Kidney glomerular epithelial cell (primary cell): ENCODE results near the gene ZCWPW1.
A peak's percentile ranks its signal among the peaks of the same experiment; 100 is the strongest.
"Not testable (repeated sequence)": the region's sequence is repeated elsewhere in the genome, so short reads cannot be mapped to it uniquely, and the experiment has no call there.

ENCODE experiments used
- DNase-seq: peaks from one replicate; lab custom pipeline; 2025; lab: John Stamatoyannopoulos, UW

ZCWPW1 gene

GRCh38 chr7:100456562-100456961, 28.1 kb upstream of the ZCWPW1 start:
- no peak for DNase-seq

GRCh38 chr7:100455206-100455605, 26.7 kb upstream of the ZCWPW1 start:
- DNase-seq = no peak

GRCh38 chr7:100453854-100454253, 25.4 kb upstream of the ZCWPW1 start:
- not testable (repeated sequence) for DNase-seq

GRCh38 chr7:100452513-100452912, 24.0 kb upstream of the ZCWPW1 start:
- DNase-seq = no peak

- no peak for DNase-seq
Measured at GRCh38 chr7:100449190-100449795, 20.8 kb upstream of the ZCWPW1 start.

- not testable (repeated sequence) for DNase-seq
Measured at GRCh38 chr7:100447363-100447762, 18.9 kb upstream of the ZCWPW1 start.

GRCh38 chr7:100446040-100446439, 17.5 kb upstream of the ZCWPW1 start:
- DNase-seq = no peak

GRCh38 chr7:100444311-100445278, 16.1 kb upstream of the ZCWPW1 start:
- DNase-seq = peak; percentile 27

- no peak for DNase-seq
Measured at GRCh38 chr7:100443096-100443840, 14.8 kb upstream of the ZCWPW1 start.

- DNase-seq = no peak
Measured at GRCh38 chr7:100441641-100442535, 13.4 kb upstream of the ZCWPW1 start.

GRCh38 chr7:100439244-100439643, 10.7 kb upstream of the ZCWPW1 start:
- not testable (repeated sequence) for DNase-seq

GRCh38 chr7:100438731-100439130, 10.2 kb upstream of the ZCWPW1 start:
- not testable (repeated sequence) for DNase-seq

GRCh38 chr7:100438172-100438571, 9.7 kb upstream of the ZCWPW1 start:
- no peak for DNase-seq

- no peak for DNase-seq
Measured at GRCh38 chr7:100437150-100438100, 8.9 kb upstream of the ZCWPW1 start.

- no peak for DNase-seq
Measured at GRCh38 chr7:100435401-100436304, 7.2 kb upstream of the ZCWPW1 start.

GRCh38 chr7:100434297-100435144, 6.0 kb upstream of the ZCWPW1 start:
- DNase-seq = no peak

- no peak for DNase-seq
Measured at GRCh38 chr7:100433592-100434296, 5.2 kb upstream of the ZCWPW1 start.

GRCh38 chr7:100433276-100433591, 4.7 kb upstream of the ZCWPW1 start:
- no peak for DNase-seq
